HUES6 (cell line): ENCODE data around the gene BRCA2.

Source experiments
- H3K27ac ChIP-seq: 2 replicates; pipeline ENCODE4 v1.7.0; 2013; ENCODE audit warnings: low read depth, mild to moderate bottlenecking, low read length, inconsistent platforms
- H3K27me3 ChIP-seq: 2 replicates; pipeline ENCODE4 v1.6.1; 2013; ENCODE audit warnings: low read length; ENCODE audit not compliant: control insufficient read depth, insufficient read depth
- H3K36me3 ChIP-seq: 2 replicates; pipeline ENCODE4 v1.6.1; 2013; ENCODE audit warnings: low read length; ENCODE audit not compliant: control insufficient read depth, insufficient read depth
- H3K4me1 ChIP-seq: 2 replicates; pipeline ENCODE4 v1.6.1; 2013; ENCODE audit warnings: low read length; ENCODE audit not compliant: control insufficient read depth, insufficient read depth
- H3K4me3 ChIP-seq: 2 replicates; pipeline ENCODE4 v1.5.1; 2013; ENCODE audit warnings: low read depth, low read length
- H3K9ac ChIP-seq: one replicate; pipeline ENCODE4 v1.6.1; 2013; ENCODE audit warnings: mild to moderate bottlenecking, low read length
- H3K9me3 ChIP-seq: 2 replicates; pipeline ENCODE4 v1.6.1; 2013; ENCODE audit warnings: low read depth, low read length; ENCODE audit not compliant: control insufficient read depth, insufficient read depth

BRCA2 gene

DNA sequence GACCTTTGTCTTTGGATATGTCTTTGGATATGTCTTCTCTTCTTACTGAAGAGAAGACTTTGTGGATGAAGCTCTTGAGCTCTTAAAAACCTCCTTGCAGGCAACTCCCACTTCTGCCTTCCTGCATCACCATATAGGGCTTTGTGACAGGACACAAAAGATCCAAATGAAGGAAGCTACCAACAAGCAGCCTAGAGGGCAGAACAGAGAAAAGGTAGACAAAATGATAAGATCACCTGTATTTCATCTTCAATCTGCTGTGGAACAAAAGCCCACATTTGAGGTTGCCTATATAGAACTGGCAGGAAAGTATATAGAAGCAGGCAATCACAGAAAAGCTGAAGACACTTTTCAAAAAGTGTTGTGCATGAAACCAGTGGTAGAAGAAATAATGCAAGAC lies 70.1 kb downstream of the BRCA2 start:
- Histone ChIP-seq H3K4me3 (no peak overlapping the region), H3K4me1 (peaks cover 2% of the 10 kb centered on the region; the same call in 1 of the 2 replicates), H3K27ac (no peak overlapping the region), H3K9ac (no peak overlapping the region), H3K27me3 (no peaks in the 10 kb centered on the region), H3K36me3 (peaks cover 33% of the 10 kb centered on the region), H3K9me3 (no peaks in the 10 kb centered on the region)

DNA sequence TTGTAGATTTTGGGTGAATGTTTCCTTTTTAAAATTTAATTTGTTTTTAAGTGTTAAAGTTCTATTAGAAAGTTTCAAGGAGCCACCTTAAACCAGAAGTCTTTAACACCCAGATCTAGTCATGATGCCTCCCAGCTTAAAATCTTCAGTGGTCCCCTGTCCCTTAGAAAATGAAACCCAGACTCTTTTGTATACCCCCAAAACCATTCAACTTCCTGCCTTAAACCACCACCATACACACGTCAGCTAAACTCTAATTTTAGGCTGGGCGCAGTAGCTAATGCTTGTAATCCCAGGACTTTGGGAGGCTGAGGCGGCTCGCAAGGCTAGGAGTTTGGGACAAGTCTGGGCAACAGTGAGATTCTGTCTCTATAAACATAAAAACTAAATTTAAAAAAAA lies 74.7 kb downstream of the BRCA2 start:
- Histone ChIP-seq H3K9ac (no peak overlapping the region), H3K36me3 (peaks cover 11% of the 10 kb centered on the region), H3K4me1 (peaks cover 5% of the 10 kb centered on the region; the same call in 1 of the 2 replicates), H3K27ac (no peak overlapping the region), H3K4me3 (no peak overlapping the region), H3K27me3 (no peaks in the 10 kb centered on the region), H3K9me3 (no peaks in the 10 kb centered on the region)

DNA sequence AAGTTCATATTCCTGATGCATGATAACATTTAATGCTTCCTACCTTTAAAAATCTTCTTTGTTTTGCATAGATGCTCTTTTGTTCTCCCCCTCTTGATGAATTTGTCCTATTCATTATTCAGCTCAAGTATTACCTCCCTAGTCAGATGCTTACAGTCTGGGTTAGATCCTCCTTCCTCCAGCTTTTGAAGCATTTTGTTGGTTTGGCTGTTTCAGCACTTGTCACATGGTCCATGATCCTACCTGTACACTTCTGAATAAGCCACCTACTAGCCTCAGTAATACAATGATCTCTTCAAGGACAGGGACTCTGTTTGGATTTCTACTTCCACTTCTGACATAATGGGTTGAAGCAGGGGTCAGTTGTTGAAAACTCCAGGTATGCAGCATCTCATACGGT lies 75.2 kb downstream of the BRCA2 start:
- Histone ChIP-seq H3K4me3 (no peak overlapping the region), H3K9me3 (no peaks in the 10 kb centered on the region), H3K36me3 (peaks cover 8% of the 10 kb centered on the region; the same call in 1 of the 2 replicates), H3K9ac (no peak overlapping the region), H3K27me3 (no peaks in the 10 kb centered on the region), H3K4me1 (peaks cover 5% of the 10 kb centered on the region; the same call in 1 of the 2 replicates), H3K27ac (0 out of 2 replicates have a peak overlapping the region, but pooled peaks have one; percentile 11)

DNA sequence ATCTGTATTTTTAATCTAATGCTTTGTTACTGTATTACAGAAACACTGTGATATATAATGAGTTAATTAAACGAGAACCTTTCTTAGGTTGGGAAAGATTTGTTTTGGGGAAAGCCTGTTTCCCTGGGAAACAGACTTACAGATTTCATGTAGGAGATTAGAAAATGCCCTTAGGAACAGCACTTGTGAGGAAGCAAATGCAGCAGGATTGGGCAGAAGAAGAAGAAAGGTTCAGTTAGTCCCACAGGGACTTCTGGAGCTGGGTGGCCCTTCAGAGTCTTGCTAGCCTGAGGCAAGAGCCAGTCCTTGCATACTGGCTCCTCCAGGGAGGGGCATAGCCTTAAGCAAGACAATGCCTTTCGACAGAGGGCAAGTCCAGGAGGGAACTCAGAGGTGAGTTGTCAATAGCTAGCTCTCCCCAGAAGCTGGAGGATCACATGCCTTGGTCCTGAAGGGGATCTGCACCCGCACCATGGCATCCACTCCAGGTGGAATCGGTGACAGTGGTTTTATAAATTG lies 75.9 kb downstream of the BRCA2 start:
- Histone ChIP-seq H3K27ac (0 out of 2 replicates have a peak overlapping the region, but pooled peaks have one; percentile 11), H3K9me3 (no peaks in the 10 kb centered on the region), H3K9ac (no peak overlapping the region), H3K4me1 (peaks cover 5% of the 10 kb centered on the region; the same call in 1 of the 2 replicates), H3K4me3 (no peak overlapping the region), H3K36me3 (peaks cover 10% of the 10 kb centered on the region), H3K27me3 (no peaks in the 10 kb centered on the region)

DNA sequence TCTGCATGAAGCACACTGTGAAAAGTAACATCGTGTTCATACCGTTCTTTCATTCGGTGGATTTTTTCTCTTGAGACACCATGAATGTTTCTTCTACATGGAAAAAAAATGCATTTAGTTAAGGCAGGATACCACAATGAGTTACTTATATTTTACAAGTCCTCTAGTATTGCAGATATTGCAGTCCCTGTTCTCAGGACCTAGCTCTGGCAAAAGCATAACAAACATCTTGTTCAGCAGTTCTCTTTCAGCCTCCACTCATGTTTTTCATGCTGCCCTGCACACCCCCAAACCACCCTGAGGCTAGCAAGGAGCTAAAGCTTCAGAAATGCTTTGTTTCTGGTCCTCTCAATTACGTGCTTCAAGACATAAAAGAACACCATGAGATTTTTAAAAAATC lies 87.8 kb downstream of the BRCA2 start:
- Histone ChIP-seq H3K36me3 (peaks cover 10% of the 10 kb centered on the region), H3K9me3 (no peaks in the 10 kb centered on the region), H3K27me3 (no peaks in the 10 kb centered on the region), H3K9ac (no peak overlapping the region), H3K4me3 (no peak overlapping the region), H3K27ac (no peak overlapping the region), H3K4me1 (peaks cover under 1% of the 10 kb centered on the region; the same call in 1 of the 2 replicates)

DNA sequence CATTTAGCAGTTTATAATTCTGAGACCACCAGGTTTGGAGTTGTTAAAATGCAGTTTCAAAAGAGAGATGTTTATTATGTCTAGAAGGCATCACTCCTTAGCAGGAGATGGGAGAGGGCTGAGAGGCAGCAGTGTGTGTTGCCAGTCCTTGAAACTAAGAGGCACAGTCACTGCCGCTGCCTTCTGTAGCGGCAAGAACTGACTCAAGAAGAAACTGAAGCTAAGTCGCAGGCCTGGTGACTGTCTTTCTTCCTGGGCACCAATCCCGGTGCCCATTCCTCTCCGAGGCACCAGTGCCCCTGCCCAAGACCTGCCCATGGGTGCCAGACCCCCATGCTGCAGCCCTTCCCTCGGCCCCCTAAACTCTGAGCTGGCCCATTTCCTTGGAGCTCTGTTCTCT lies 92.5 kb downstream of the BRCA2 start:
- Histone ChIP-seq H3K9me3 (no peaks in the 10 kb centered on the region), H3K27me3 (no peaks in the 10 kb centered on the region; the same call in 1 of the 2 replicates), H3K4me3 (no peak overlapping the region), H3K27ac (no peak overlapping the region), H3K36me3 (no peaks in the 10 kb centered on the region), H3K9ac (no peak overlapping the region), H3K4me1 (peaks cover 18% of the 10 kb centered on the region)

DNA sequence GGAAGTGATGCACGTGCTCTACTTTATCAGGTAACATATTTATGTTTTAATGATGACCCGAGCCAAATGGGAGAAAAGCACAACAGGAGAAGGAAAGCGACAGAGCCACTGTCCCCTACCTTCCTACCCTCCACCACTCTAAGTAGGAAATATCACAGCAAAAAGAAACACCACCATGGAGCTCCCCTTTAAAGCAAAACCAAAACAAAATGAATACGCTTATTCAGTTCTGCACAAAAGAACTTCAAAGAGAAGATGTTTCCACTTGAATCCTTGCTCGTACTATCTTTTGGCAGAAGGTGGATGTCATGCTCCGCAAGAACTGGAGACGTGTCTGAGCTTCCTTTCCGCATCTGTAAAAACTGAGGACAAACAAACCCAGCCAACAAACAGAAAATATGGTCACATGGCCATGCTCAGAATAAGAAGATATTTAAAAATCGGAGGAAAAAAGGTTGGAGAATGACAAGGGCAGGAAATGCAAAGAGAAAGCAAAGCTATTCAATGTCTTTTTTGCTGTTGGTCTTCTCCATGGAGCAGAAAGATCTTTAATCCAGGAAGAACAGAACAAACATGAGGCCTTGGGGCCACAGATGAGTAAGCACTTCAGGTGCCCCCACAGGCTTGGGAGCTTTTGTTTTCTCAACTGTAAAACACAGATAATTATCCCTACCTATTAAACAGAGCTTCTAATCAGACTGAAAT lies 93.1 kb downstream of the BRCA2 start:
- Histone ChIP-seq H3K4me3 (no peak overlapping the region), H3K9ac (no peak overlapping the region), H3K27me3 (no peaks in the 10 kb centered on the region; the same call in 1 of the 2 replicates), H3K4me1 (peaks cover 18% of the 10 kb centered on the region), H3K36me3 (no peaks in the 10 kb centered on the region), H3K27ac (no peak overlapping the region), H3K9me3 (no peaks in the 10 kb centered on the region)

DNA sequence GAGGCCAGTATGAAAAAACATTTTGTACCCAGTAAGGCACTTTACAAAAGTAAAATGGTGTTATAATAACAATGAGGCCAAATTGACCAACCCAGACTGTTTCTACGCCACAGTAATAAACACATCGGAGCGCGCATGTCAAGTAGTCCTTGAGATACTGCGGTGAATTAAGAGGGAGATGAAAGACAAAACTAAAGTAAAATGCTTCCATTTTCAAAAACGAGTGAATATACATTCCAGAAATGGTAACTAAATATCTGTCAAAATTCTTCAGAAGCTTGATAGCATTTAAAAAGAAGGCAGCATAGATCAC lies 93.6 kb downstream of the BRCA2 start:
- H3K27ac ChIP-seq: no peak overlapping the region
- no peak overlapping the region for H3K9ac ChIP-seq
- no peaks in the 10 kb centered on the region; the same call in 1 of the 2 replicates for H3K27me3 ChIP-seq
- H3K9me3 ChIP-seq: no peaks in the 10 kb centered on the region
- H3K4me3 ChIP-seq: no peak overlapping the region
- H3K4me1 ChIP-seq: peaks cover 18% of the 10 kb centered on the region
- no peaks in the 10 kb centered on the region for H3K36me3 ChIP-seq

DNA sequence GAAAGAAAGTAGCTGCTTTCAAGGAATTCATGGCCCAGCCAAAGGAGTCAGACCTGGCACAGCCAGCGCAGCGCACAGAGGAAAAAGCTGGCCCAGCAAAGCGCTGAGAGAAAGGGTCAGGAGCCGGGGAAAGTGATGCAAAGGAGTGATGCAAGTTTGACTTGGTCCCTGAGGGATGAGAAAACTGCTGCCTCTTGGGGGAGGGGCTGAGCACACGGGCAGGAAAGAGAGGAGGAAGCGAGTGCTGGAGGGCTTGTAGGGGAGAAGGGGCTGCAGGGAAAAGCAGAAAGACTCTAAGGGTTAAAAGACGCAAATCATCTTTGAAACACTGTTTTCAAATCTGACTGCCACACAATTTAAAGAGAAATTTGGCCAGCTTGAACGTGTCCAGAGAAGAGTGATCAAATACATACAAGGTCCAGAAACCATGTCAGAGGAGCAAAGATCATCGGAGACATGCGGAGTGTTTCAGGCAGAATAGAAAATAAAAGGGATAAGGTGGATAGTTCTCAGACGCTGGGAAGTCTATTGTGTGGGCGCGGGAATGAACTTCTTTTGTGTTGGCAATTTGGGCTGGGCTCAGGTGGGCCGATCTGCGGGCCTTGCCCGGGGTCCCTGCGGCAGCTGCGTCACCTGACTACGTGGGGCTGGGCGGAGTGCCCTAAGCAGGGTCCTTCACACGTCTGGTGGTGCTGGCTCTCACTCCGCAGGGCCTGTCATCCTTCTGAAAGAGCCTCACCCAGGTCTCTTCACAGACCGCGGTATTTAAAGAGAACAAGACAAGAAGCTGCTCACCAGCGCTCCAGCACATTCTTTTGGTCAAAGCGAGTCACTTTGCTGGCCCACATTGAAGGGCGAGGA lies 94.5 kb downstream of the BRCA2 start:
- no peak overlapping the region for H3K27ac ChIP-seq
- H3K36me3 ChIP-seq: no peaks in the 10 kb centered on the region
- H3K4me1 ChIP-seq: peaks cover 18% of the 10 kb centered on the region
- no peaks in the 10 kb centered on the region; the same call in 1 of the 2 replicates for H3K27me3 ChIP-seq
- peak overlapping the region; percentile 65 for H3K4me3 ChIP-seq
- no peaks in the 10 kb centered on the region for H3K9me3 ChIP-seq
- H3K9ac ChIP-seq: peak overlapping the region; percentile 53

DNA sequence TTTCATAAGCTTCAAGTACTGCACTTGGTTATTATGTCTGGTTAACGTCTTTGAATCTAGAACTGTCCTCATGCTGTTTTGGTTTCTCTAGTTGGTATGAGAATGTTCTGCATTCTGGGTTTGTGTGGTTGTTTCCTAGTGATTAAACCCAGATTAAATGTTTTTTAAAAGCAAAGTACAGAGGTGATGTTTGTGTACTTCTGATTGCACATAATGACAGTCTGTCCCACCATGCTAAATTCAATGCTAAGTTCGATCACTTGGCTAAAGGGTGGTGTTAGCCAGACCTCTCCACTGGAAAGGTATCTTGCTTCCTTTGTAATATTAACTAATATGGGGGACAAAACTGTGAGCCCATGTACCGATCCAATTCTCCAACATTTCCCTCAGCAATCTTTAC lies 98.0 kb downstream of the BRCA2 start:
- Histone ChIP-seq H3K9me3 (peaks cover 8% of the 10 kb centered on the region), H3K4me3 (no peak overlapping the region), H3K4me1 (peaks cover 16% of the 10 kb centered on the region), H3K36me3 (no peaks in the 10 kb centered on the region), H3K27me3 (no peaks in the 10 kb centered on the region; the same call in 1 of the 2 replicates), H3K9ac (no peak overlapping the region), H3K27ac (no peak overlapping the region)

DNA sequence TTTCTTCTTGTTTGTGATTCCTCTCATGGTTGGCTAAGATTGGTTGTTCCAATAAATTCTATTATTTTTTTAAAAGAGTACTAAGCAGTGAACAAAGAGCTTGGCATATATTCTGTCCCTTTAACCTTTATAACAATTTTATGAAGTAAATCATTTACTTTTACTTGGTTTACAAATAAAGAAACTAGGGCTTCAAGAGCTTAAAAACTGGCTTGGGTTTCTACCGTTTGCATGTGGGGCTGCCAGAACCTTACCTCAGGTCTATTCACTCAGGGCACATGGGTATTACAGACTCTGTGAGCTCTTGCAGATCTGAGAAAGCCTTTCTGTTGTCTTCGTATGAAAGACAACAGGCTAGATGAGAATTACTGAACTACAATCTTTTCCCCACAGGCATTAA lies 99.3 kb downstream of the BRCA2 start:
- Histone ChIP-seq H3K9me3 (peaks cover 14% of the 10 kb centered on the region), H3K36me3 (no peaks in the 10 kb centered on the region), H3K27me3 (no peaks in the 10 kb centered on the region), H3K27ac (no peak overlapping the region), H3K9ac (no peak overlapping the region), H3K4me3 (no peak overlapping the region), H3K4me1 (peaks cover 4% of the 10 kb centered on the region; the same call in 1 of the 2 replicates)
